Loucy (cell line): ENCODE data around the gene FADD.

Source experiments
- H2AFZ ChIP-seq: fragments of 200-600 bp; sonication (generic); 2 replicates; pipeline ENCODE4 v1.6.0; 2016; ENCODE audit warnings: antibody characterized with exemption, mild to moderate bottlenecking, low read length, moderate library complexity
- H3F3A ChIP-seq: fragments of 200-600 bp; 2 replicates; pipeline ENCODE4 v1.6.0; 2016; ENCODE audit warnings: antibody characterized with exemption, low read depth, mild to moderate bottlenecking
- H3K27me3 ChIP-seq: fragments of 200-600 bp; sonication (generic); 2 replicates; pipeline ENCODE4 v1.6.1; 2014; ENCODE audit warnings: low read length, mild to moderate bottlenecking; ENCODE audit not compliant: insufficient read depth, poor library complexity, severe bottlenecking
- H3K36me3 ChIP-seq: fragments of 200-600 bp; sonication (generic); 2 replicates; pipeline ENCODE4 v1.6.1; 2016; ENCODE audit warnings: low read length; ENCODE audit not compliant: insufficient read depth
- H3K4me1 ChIP-seq: fragments of 200-600 bp; sonication (generic); 2 replicates; pipeline ENCODE4 v1.5.1; 2014; ENCODE audit warnings: low read length, mild to moderate bottlenecking; ENCODE audit not compliant: insufficient read depth, poor library complexity, severe bottlenecking
- H3K4me2 ChIP-seq: fragments of 200-600 bp; sonication (generic); 2 replicates; pipeline ENCODE4 v1.6.0; 2014; ENCODE audit warnings: antibody characterized with exemption, low read length, low read depth, mild to moderate bottlenecking; ENCODE audit not compliant: poor library complexity, severe bottlenecking
- H3K4me3 ChIP-seq: fragments of 200-600 bp; sonication (generic); 2 replicates; pipeline ENCODE4 v1.5.1; 2014; ENCODE audit warnings: low read length, mild to moderate bottlenecking, mixed read lengths; ENCODE audit not compliant: poor library complexity, severe bottlenecking
- H3K79me2 ChIP-seq: fragments of 200-600 bp; sonication (generic); 2 replicates; pipeline ENCODE4 v1.6.1; 2014; ENCODE audit warnings: low read length; ENCODE audit not compliant: insufficient read depth
- H3K9ac ChIP-seq: fragments of 200-600 bp; sonication (generic); 2 replicates; pipeline ENCODE4 v1.6.0; 2014; ENCODE audit warnings: mild to moderate bottlenecking, low read depth, low read length, moderate library complexity; ENCODE audit not compliant: poor library complexity, severe bottlenecking
- H3K9me2 ChIP-seq: fragments of 200-600 bp; sonication (generic); replicated peaks from 2 replicates; pipeline ENCODE4 v1.6.1; 2016; ENCODE audit warnings: low read depth, low read length, mixed read lengths
- H3K9me3 ChIP-seq: fragments of 200-600 bp; sonication (generic); 2 replicates; pipeline ENCODE4 v1.6.1; 2014; ENCODE audit warnings: mild to moderate bottlenecking, antibody characterized with exemption, low read length, low read depth; ENCODE audit not compliant: insufficient read depth
- H4K20me1 ChIP-seq: fragments of 200-600 bp; sonication (generic); 2 replicates; pipeline ENCODE4 v1.6.0; 2014; ENCODE audit warnings: antibody characterized with exemption, low read length, mild to moderate bottlenecking; ENCODE audit not compliant: insufficient read depth, poor library complexity, severe bottlenecking
- CTCF ChIP-seq: fragments of 200-600 bp; sonication (generic); conservative IDR thresholded peaks from 2 replicates; pipeline ENCODE4 v1.5.1; 2014; ENCODE audit warnings: mild to moderate bottlenecking, antibody characterized with exemption, low read length
- EZH2phosphoT487 ChIP-seq: fragments of 200-600 bp; IDR thresholded peaks from 2 replicates; pipeline ENCODE4 v1.6.1; 2018; ENCODE audit warnings: antibody characterized with exemption, mild to moderate bottlenecking, moderate library complexity, borderline replicate concordance

FADD gene

GRCh38 chr11:70158201-70158600 is 44.9 kb upstream of the FADD start:
- Histone ChIP-seq H4K20me1 (no peaks in the 10 kb centered on the region), H3K4me2 (no peak overlapping the region), H3K9ac (no peak overlapping the region), H3K79me2 (no peaks in the 10 kb centered on the region), H3K4me3 (no peak overlapping the region), H2AFZ (no peak overlapping the region), H3K9me3 (no peaks in the 10 kb centered on the region), H3F3A (no peaks in the 10 kb centered on the region), H3K27me3 (no peaks in the 10 kb centered on the region), H3K36me3 (no peaks in the 10 kb centered on the region), H3K4me1 (peaks cover 3% of the 10 kb centered on the region), H3K9me2 (no peaks in the 10 kb centered on the region)
- TF ChIP-seq EZH2phosphoT487: no peak
- 0 out of 2 replicates have a peak, but pooled peaks have one; percentile 35 for TF ChIP-seq CTCF

GRCh38 chr11:70158757-70159389 is 44.2 kb upstream of the FADD start:
- no peaks in the 10 kb centered on the region for H3K9me3 ChIP-seq
- TF ChIP-seq EZH2phosphoT487: no peak
- no peak for TF ChIP-seq CTCF
- H2AFZ ChIP-seq: no peak overlapping the region
- H3K79me2 ChIP-seq: no peaks in the 10 kb centered on the region
- H3K36me3 ChIP-seq: no peaks in the 10 kb centered on the region
- no peak overlapping the region for H3K4me2 ChIP-seq
- H3F3A ChIP-seq: no peaks in the 10 kb centered on the region
- H3K4me1 ChIP-seq: no peaks in the 10 kb centered on the region
- H4K20me1 ChIP-seq: no peaks in the 10 kb centered on the region
- H3K9ac ChIP-seq: no peak overlapping the region
- H3K9me2 ChIP-seq: no peaks in the 10 kb centered on the region
- H3K4me3 ChIP-seq: no peak overlapping the region
- H3K27me3 ChIP-seq: no peaks in the 10 kb centered on the region

- no peaks in the 10 kb centered on the region for H3F3A ChIP-seq
Measured at GRCh38 chr11:70159627-70160570, 43.2 kb upstream of the FADD start.

More at GRCh38 chr11:70159627-70160570, 43.2 kb upstream of the FADD start:
- Histone ChIP-seq H3K79me2 (no peaks in the 10 kb centered on the region), H3K9me3 (no peaks in the 10 kb centered on the region), H3K9ac (no peak overlapping the region), H3K4me3 (no peak overlapping the region), H3K9me2 (no peaks in the 10 kb centered on the region), H3K36me3 (no peaks in the 10 kb centered on the region), H3K27me3 (no peaks in the 10 kb centered on the region), H3K4me1 (no peaks in the 10 kb centered on the region), H4K20me1 (no peaks in the 10 kb centered on the region), H3K4me2 (no peak overlapping the region), H2AFZ (no peak overlapping the region)
- no peak for TF ChIP-seq EZH2phosphoT487
- TF ChIP-seq CTCF: no peak
